Neural cell (in vitro differentiated cells): ENCODE data around the gene SLC5A4.

Source experiments
- CTCF ChIP-seq: fragments of 450-650 bp; IDR thresholded peaks from 2 replicates; pipeline ENCODE4 v1.5.1; 2014; ENCODE audit warnings: antibody characterized with exemption, mild to moderate bottlenecking, moderate library complexity; ENCODE audit not compliant: poor library complexity, severe bottlenecking
- EP300 ChIP-seq: fragments of 450-650 bp; conservative IDR thresholded peaks from 2 replicates; pipeline ENCODE4 v1.6.1; 2014; ENCODE audit warnings: antibody characterized with exemption, mild to moderate bottlenecking, moderate library complexity; ENCODE audit not compliant: poor library complexity, severe bottlenecking

GRCh38 chr22:32199961-32200360 lies 55.2 kb downstream of the SLC5A4 start:
- TF ChIP-seq EP300: no peak
- no peak for TF ChIP-seq CTCF
